Stimulated activated CD4-positive, alpha-beta T cell treated with anti-CD3 and anti-CD28 coated beads, Interleukin-1b, Interleukin-23, amount 100 ng/mL, for 1 hour (primary cell): ENCODE measurements around the gene TOP2A.
"Not testable (repeated sequence)": the region's sequence is repeated elsewhere in the genome, so short reads cannot be mapped to it uniquely, and the experiment has no call there.

Source experiments
- DNase-seq, 2 donors: peaks; one replicate each; pipeline ENCODE4 v3.0.0-alpha.2; 2020; ENCODE audit warnings: low read depth in 2 of 2

Gene TOP2A

GRCh38 chr17:40430272-40431230, 12.9 kb upstream of the TOP2A start:
- DNase-seq = no peak

- no peak for DNase-seq
These were observed 9.4 kb upstream of the TOP2A start for GRCh38 chr17:40427002-40427491.

- no peak for DNase-seq
These were observed 8.0 kb upstream of the TOP2A start for GRCh38 chr17:40425741-40426140.

GRCh38 chr17:40422990-40423633, 5.4 kb upstream of the TOP2A start:
- DNase-seq = no peak

GRCh38 chr17:40419559-40420331, 2.0 kb upstream of the TOP2A start:
- no peak for DNase-seq

GRCh38 chr17:40418428-40418706, 671 bp upstream of the TOP2A start:
- DNase-seq = no peak

GRCh38 chr17:40417258-40417608, 463 bp downstream of the TOP2A start:
- DNase-seq = no peak

GRCh38 chr17:40416671-40417070, 1.0 kb downstream of the TOP2A start:
- no peak for DNase-seq

- DNase-seq = no peak
These were observed 2.3 kb downstream of the TOP2A start for GRCh38 chr17:40415390-40415789.

- DNase-seq = not testable (repeated sequence)
These were observed 3.4 kb downstream of the TOP2A start for GRCh38 chr17:40414312-40414711.

- no peak for DNase-seq
These were observed 4.8 kb downstream of the TOP2A start for GRCh38 chr17:40412880-40413279.

- no peak for DNase-seq
These were observed 5.9 kb downstream of the TOP2A start for GRCh38 chr17:40411821-40412220.

GRCh38 chr17:40410082-40410481, 7.6 kb downstream of the TOP2A start:
- DNase-seq = no peak

- not testable (repeated sequence) for DNase-seq
These were observed 8.2 kb downstream of the TOP2A start for GRCh38 chr17:40409540-40409939.

GRCh38 chr17:40407460-40407859, 10.2 kb downstream of the TOP2A start:
- no peak for DNase-seq

GRCh38 chr17:40404003-40404402, 13.7 kb downstream of the TOP2A start:
- no peak for DNase-seq

- DNase-seq = no peak
These were observed 15.0 kb downstream of the TOP2A start for GRCh38 chr17:40402668-40403067.

- DNase-seq = no peak
These were observed 18.5 kb downstream of the TOP2A start for GRCh38 chr17:40399185-40399584.

GRCh38 chr17:40386555-40386954, 31.1 kb downstream of the TOP2A start:
- not testable (repeated sequence) for DNase-seq

GRCh38 chr17:40382251-40382650, 35.4 kb downstream of the TOP2A start:
- DNase-seq = no peak

GRCh38 chr17:40378966-40379365, 38.7 kb downstream of the TOP2A start:
- DNase-seq = no peak

GRCh38 chr17:40377832-40378231, 39.9 kb downstream of the TOP2A start:
- DNase-seq = no peak
